T1000 (cell line): Measurements from ENCODE around the gene IL6ST.

Experiments used
- DNase-seq: peaks from one replicate; lab custom pipeline; 2025; ENCODE audit warnings: mixed read lengths; lab: John Stamatoyannopoulos, UW

IL6ST gene

DNA sequence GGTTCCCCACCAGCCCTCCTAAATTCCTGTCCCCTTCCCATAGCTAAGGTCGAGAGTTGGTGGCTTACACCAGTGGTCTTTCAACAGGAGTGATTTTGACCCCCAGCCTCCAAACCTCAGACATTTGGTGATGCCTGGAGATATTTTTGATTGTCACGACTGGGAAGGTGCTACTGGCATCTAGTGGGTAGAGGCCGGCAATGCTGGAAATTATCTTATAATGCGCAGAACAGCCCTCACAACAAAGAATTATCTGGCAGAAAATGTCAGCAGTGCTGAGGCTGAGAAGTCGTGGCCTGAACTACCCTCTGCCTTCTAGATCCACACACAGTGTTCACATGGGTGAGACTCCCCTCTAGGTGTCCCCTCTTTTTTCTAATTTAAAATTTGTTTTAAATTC lies 74.0 kb downstream of the IL6ST start:
- DNase-seq: no peak

- DNase-seq: no peak
Measured at GRCh38 chr5:55919625-55920024, 75.1 kb downstream of the IL6ST start.

DNA sequence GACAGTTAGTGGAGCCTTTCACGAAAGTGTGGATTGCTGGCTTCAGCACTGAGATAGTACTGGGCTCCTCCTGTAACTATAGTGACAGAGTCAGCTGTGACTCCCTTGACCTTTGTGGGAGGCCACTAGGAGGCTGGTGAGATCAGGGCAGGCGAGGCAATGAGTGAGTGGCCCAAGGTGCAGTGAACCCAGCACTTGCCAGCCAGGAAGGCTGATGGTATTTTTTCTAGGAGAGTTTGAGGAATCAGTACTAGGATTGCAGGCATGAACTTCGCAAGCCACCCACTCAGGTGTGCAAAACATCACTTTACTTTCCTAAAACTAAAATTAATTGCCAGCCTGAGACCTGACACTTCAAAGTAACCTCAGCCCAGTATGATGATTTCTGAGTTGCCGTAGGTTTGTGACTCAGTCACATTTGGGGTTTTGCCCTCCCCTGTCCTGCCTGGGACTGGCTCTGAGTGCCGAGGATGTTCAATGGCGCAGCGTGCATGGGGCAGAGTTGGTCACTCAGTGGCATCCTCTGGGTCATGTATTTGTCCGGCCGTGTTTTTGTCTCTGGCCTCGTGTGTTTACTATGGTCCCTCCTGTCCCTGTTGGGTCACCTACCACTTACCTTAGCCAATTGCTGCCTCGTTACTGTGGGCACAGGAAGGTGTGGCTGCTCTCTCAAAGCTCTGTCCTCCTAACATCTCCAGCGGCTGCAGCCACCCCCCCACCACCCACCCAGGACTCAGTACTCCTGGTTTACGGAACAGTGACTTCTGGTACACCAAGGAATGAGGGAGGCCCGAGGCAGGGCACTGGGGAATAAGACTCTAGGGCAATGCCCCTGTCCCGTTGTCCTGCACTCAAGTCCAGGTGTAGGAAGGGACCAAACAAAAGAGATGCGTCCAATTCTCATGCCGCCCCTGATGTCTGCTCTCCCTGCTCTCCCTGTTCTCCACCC lies 76.4 kb downstream of the IL6ST start:
- DNase-seq: no peak

DNA sequence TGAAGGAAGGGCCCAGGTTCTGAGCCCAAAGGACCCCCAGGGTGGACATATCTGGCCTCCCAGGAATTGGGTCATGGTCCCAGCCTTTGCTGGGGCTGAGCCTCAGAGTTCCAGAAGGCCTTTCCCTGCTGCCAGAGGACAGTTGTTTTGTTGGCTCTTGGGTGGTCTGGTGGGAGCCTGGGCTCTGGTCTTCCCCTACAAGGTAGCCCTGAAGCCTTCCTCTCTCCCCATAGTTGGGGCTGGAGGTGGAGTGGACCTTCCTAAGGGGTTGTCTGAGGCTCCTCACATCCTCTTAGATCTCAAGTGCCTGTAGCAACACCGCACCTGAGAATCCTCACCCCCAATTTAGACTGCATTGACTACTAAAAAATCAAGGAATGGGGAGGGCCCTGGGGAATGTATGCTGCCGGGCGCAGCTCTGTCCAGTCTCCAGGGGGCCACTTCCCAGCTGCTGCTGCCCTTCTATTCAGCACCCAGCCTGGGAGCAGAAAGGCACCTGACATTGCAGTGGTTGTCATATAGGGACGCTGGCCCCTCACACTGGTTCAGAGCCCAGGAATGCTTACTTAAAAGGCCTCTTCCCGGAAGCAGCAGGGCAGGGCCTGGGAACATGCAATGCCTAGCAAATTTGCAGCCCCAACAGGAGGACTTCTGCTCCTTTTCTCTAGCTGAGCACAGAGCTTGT lies 77.2 kb downstream of the IL6ST start:
- DNase-seq: no peak

DNA sequence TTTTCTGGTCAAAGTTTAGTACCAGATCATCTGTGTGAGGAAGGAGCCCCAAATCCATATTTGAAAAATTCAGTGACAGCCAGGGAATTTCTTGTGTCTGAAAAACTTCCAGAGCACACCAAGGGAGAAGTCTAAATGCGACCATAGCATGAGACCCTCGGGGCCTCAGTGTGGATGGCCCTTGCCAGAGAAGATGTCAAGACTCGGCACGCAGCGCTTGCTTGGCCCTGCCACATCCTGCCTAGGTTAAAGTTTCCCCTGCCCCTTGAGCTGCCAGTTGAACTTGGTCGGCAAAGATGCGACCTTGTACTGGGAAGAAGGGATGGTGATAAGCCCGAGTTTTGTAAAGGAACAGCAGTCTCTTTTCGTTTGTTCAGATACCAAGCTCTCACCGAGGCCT lies 77.8 kb downstream of the IL6ST start:
- no peak for DNase-seq

GRCh38 chr5:55915783-55916182 lies 79.0 kb downstream of the IL6ST start:
- no peak for DNase-seq

DNA sequence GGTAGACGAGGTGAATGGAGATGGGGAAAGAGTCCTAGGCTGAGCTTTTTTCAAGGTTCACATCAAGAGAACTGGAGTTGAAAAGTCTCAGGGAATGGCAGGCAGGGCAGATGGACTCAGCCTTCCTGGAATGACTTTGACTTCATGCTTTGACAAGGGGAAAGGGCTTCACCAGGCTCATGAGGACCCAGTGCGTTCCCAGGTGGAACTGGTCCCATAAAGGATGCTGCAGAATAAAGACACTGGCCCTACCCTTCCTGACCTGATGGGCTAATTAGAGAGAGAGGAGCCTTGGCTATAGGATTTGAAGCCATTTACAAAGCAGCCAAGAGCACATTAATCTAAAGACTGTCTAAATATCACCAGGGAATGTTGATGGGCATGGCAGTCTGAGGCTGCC lies 79.8 kb downstream of the IL6ST start:
- no peak for DNase-seq

GRCh38 chr5:55913466-55914413 lies 81.0 kb downstream of the IL6ST start:
- no peak for DNase-seq

GRCh38 chr5:55911784-55912653 lies 82.7 kb downstream of the IL6ST start:
- DNase-seq: no peak

DNA sequence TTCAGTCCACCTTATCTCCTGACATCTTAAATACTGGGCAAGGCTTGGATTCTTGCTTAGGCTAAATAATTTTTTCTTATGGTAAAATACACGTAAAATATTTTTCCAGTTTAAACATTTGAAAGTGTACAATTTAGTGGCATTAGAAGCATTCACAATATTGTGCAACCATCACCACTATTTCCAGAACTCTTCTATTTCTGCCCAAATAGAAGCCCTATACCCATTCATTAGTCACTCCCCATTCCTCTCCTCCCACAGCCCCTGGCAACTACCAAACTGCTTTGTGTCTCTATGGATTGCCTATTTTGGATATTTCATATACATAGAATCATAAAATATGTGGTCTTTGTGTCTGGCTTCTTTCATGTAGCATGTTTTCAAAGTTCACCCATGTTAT lies 86.0 kb downstream of the IL6ST start:
- DNase-seq: no peak

DNA sequence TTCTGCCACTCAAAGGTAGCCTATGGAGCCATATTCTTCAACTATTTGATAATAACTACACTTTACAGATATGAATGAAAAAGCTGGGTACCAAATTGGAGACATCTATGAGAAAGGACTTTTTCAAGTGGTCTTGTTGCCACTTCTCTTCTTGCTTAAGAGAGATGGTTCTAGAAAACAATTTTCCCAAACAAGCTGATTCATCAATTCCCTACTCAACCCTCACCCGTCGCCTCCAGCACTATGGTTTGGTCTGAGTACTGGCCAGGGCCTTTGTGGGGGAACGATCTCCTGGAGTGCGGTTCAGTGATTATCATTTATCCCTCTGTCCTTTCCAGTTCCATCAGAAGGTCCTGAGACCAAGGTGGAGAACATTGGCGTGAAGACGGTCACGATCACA lies 86.8 kb downstream of the IL6ST start:
- no peak for DNase-seq

DNA sequence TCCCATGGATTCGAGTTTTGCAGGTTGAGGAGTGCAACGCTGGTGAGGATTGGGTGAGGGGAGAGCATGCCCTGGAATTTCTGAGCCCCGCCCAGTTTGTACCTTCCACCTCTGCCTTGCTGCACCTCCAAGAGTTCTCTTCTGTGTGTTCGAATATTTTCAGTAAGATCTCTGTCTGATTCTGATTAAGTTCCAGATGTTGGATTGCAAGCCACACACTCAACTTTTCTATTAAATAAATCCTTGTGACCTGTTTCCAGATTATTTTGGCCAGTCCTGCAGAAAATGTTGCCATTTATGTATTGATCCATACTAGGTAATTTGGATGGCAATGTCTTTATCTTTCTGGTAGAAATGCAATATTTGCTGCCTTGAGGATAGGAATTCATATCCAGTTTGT lies 89.5 kb downstream of the IL6ST start:
- no peak for DNase-seq

GRCh38 chr5:55904152-55904551 lies 90.6 kb downstream of the IL6ST start:
- DNase-seq: no peak

- DNase-seq: peak; percentile 46
Measured at GRCh38 chr5:55903121-55903701, 91.6 kb downstream of the IL6ST start.

- no peak for DNase-seq
Measured at GRCh38 chr5:55902696-55903095, 92.1 kb downstream of the IL6ST start.

DNA sequence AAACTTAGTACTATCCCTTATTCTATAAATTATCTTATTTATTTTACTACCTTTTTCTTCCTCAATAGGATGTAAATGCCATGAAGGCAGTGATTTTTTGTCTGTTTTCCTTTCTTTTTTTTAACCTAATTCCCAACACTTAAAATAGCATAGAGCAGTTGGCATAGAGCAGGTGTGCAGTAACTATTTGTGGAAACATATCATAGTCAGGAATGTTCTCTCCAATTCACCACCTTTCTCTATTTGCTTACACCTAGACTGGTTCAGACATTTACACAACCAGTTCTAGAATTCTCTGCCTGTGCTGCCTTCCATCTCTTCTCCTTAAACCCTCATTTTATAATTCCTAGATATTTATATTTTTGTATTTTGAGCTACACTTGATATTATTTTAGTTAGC lies 94.0 kb downstream of the IL6ST start:
- DNase-seq: no peak

- no peak for DNase-seq
Measured at GRCh38 chr5:55900068-55900467, 94.7 kb downstream of the IL6ST start.

GRCh38 chr5:55899344-55899743 lies 95.4 kb downstream of the IL6ST start:
- DNase-seq: no peak

- DNase-seq: peak; percentile 4
Measured at GRCh38 chr5:55897905-55898304, 96.9 kb downstream of the IL6ST start.

- DNase-seq: no peak
Measured at GRCh38 chr5:55897206-55897894, 97.4 kb downstream of the IL6ST start.
